K562 (cell line): ENCODE measurements around the gene LAMA5. TPM values are rescaled to one million over a fixed set of nuclear protein-coding genes. Genes with fewer than 3 reads are reported as not detected.
A peak's percentile ranks its signal among the peaks of the same experiment; 100 is the strongest.

Experiments used
- ATAC-seq: fragments of 200-7000 bp; cut with Tn5 transposase; 3 replicates; pipeline ENCODE4 v1.9.1; 2020; ENCODE audit warnings: moderate library complexity
- BruUV-seq: library from RNA; stranded (reverse); fragments of 400-500 nt; replicated peaks from 2 replicates; lab custom pipeline; 2021; lab: Mats Ljungman, UMichigan
- CTCF ChIA-PET: fragments of 300-600 bp; formaldehyde crosslinking; extraction: SDS; loops from one replicate; lab custom pipeline; 2021; ENCODE audit warnings: low intra/inter-chr PET ratio; lab: Yijun Ruan, JAX
- POLR2A ChIA-PET: fragments of 300-600, 350-650 bp; sonication (Branson Sonifier 250); formaldehyde crosslinking; extraction: SDS; loops from one replicate; lab custom pipeline; 2021; ENCODE audit warnings: antibody characterized with exemption, inconsistent platforms; lab: Yijun Ruan, JAX
- DNase-seq, 4 experiments: peaks; one replicate each; pipeline versions ENCODE4 v3.0.0 to v3.0.0-alpha.2; 2011 to 2018; ENCODE audit warnings: low spot score in 3 of 4, mixed read lengths in 3 of 4; ENCODE audit errors: extremely low read depth in 1 of 4
- FAIRE-seq: peaks from 2 replicates; lab custom pipeline; 2011; peaks lifted over from hg19 to GRCh38; lab: Jason Lieb, UNC
- H2AFZ ChIP-seq: 2 replicates; pipeline ENCODE4 v1.6.0; 2011; ENCODE audit warnings: low read depth, low read length, control low read depth, inconsistent platforms
- H3K27ac ChIP-seq: fragments of 200-600 bp; 3 replicates; pipeline ENCODE4 v1.8.0; 2011; ENCODE audit warnings: low read depth, mild to moderate bottlenecking, control low read depth, inconsistent platforms, low read length, moderate library complexity, mixed read lengths; ENCODE audit errors: extremely low read depth
- H3K27me3 ChIP-seq, 2 experiments: fragments of 300-600 bp in 1 of 2; 2 replicates in 1 of 2; 3 replicates in 1 of 2; pipeline versions ENCODE4 v1.6.0 to v1.8.0; 2011; ENCODE audit warnings: inconsistent platforms in 2 of 2, low read length in 2 of 2, mild to moderate bottlenecking in 1 of 2, mixed read lengths in 1 of 2, moderate library complexity in 1 of 2; ENCODE audit not compliant: control insufficient read depth in 2 of 2, insufficient read depth in 2 of 2
- H3K36me3 ChIP-seq: fragments of 300-600 bp; 3 replicates; pipeline ENCODE4 v1.8.0; 2011; ENCODE audit warnings: mild to moderate bottlenecking, low read length, inconsistent platforms; ENCODE audit not compliant: control insufficient read depth, insufficient read depth
- H3K4me1 ChIP-seq, 2 experiments: fragments of 200-600 bp in 1 of 2; replicated peaks in 1 of 2; 2 replicates in 1 of 2; 3 replicates in 1 of 2; pipeline versions ENCODE4 v1.5.1 to v1.8.0; 2011; ENCODE audit warnings: inconsistent platforms in 2 of 2, low read length in 2 of 2, mild to moderate bottlenecking in 1 of 2, mixed read lengths in 1 of 2, moderate library complexity in 1 of 2; ENCODE audit not compliant: control insufficient read depth in 2 of 2, insufficient read depth in 2 of 2
- H3K4me2 ChIP-seq: 2 replicates; pipeline ENCODE4 v1.6.1; 2011; ENCODE audit warnings: low read length, control low read depth, inconsistent platforms, mixed read lengths; ENCODE audit not compliant: insufficient read depth
- H3K4me3 ChIP-seq: fragments of 200-600 bp; sonication (generic), shearing (Covaris generic); 2 replicates; pipeline ENCODE4 v1.5.1; 2016; ENCODE audit warnings: control low read depth, inconsistent platforms
- H3K79me2 ChIP-seq: fragments of 200-600 bp; 3 replicates; pipeline ENCODE4 v1.8.0; 2011; ENCODE audit warnings: low read length, inconsistent platforms; ENCODE audit not compliant: control insufficient read depth, insufficient read depth
- H3K9ac ChIP-seq, 2 experiments: 2 replicates each; pipeline versions ENCODE4 v1.6.0 to v1.6.1; 2011; ENCODE audit warnings: low read depth in 2 of 2, low read length in 2 of 2, control low read depth in 1 of 2, inconsistent platforms in 1 of 2, mild to moderate bottlenecking in 1 of 2, mixed read lengths in 1 of 2; ENCODE audit not compliant: insufficient read depth in 1 of 2
- H3K9me1 ChIP-seq: one replicate; pipeline ENCODE4 v1.6.0; 2011; ENCODE audit warnings: inconsistent platforms, mild to moderate bottlenecking, low read length, moderate library complexity; ENCODE audit not compliant: control insufficient read depth, insufficient read depth
- H3K9me3 ChIP-seq: replicated peaks from 2 replicates; pipeline ENCODE4 v1.5.1; 2011; ENCODE audit warnings: low read depth, low read length, inconsistent platforms; ENCODE audit not compliant: control insufficient read depth, insufficient read depth
- H4K20me1 ChIP-seq: replicated peaks from 2 replicates; pipeline ENCODE4 v1.6.1; 2011; ENCODE audit warnings: low read length, inconsistent platforms, mixed read lengths; ENCODE audit not compliant: control insufficient read depth, insufficient read depth
- CHD1 ChIP-seq: fragments of 200-600 bp; sonication (generic); IDR thresholded peaks from one replicate; pipeline ENCODE4 v1.6.1; 2012; ENCODE audit warnings: mild to moderate bottlenecking, moderate library complexity, low read length, inconsistent platforms
- EP300 ChIP-seq: IDR thresholded peaks from 2 replicates; pipeline ENCODE4 v1.6.1; 2012; ENCODE audit warnings: low read length, improper control_type of control experiment
- ERF ChIP-seq: fragments of 450-650 bp; formaldehyde crosslinking; IDR thresholded peaks from 2 replicates; pipeline ENCODE4 v1.4.0; 2020; ENCODE audit warnings: mild to moderate bottlenecking, mixed read lengths
- PML ChIP-seq: IDR thresholded peaks from 2 replicates; pipeline ENCODE4 v1.6.1; 2012; ENCODE audit warnings: low read length, inconsistent platforms
- SAP30 ChIP-seq: fragments of 200-600 bp; sonication (generic); IDR thresholded peaks from 2 replicates; pipeline ENCODE4 v1.6.1; 2012; ENCODE audit warnings: borderline replicate concordance, low read depth, mild to moderate bottlenecking, moderate library complexity, low read length, control low read depth, inconsistent platforms; ENCODE audit not compliant: insufficient read depth, poor library complexity, severe bottlenecking
- SIN3B ChIP-seq: fragments of 450-650 bp; IDR thresholded peaks from 2 replicates; pipeline ENCODE4 v1.6.1; 2017; ENCODE audit warnings: low read depth, mild to moderate bottlenecking, moderate library complexity
- SMC3 ChIP-seq: conservative IDR thresholded peaks from 2 replicates; pipeline ENCODE4 v1.6.1; 2011; ENCODE audit warnings: low read depth, low read length, improper control_type of control experiment; ENCODE audit not compliant: insufficient read depth
- SUPT5H ChIP-seq: fragments of 450-650 bp; IDR thresholded peaks from 2 replicates; pipeline ENCODE4 v1.6.1; 2016
- TBP ChIP-seq: optimal IDR thresholded peaks from 2 replicates; pipeline ENCODE3; 2011; ENCODE audit warnings: low read depth, low read length, improper control_type of control experiment
- ZNF263 ChIP-seq: sonication (generic); formaldehyde crosslinking; IDR thresholded peaks from 2 replicates; pipeline ENCODE4 v1.8.0; 2022; ENCODE audit warnings: mild to moderate bottlenecking, missing genetic modification reagents, borderline replicate concordance
- WGBS: fragments of 100-300 bp; shearing (Covaris generic); methylation state at CpG from one replicate; pipeline ENCODE4 v1.1.6; 2016; ENCODE audit warnings: low coverage, mixed read lengths; ENCODE audit not compliant: insufficient coverage; ENCODE audit errors: missing lambda C conversion rate; 5-methylcytosine and 5-hydroxymethylcytosine counted together
- in situ Hi-C: fragments of 300-500 bp; cut with MboI; formaldehyde crosslinking; loops from 4 replicates; pipeline ENCODE4 v1.15.0; 2018; ENCODE audit warnings: inconsistent platforms, mixed read lengths
- intact Hi-C: fragments of 100-400 bp; cut with micrococcal nuclease; formaldehyde crosslinking; loops from 2 replicates; pipeline ENCODE4 v1.14.2; 2022
- polyA plus RNA-seq, 8 experiments: library from polyadenylated mRNA; depleted of rRNA in 4 of 8; stranded (reverse) in 5 of 8; unstranded in 3 of 8; fragments of >200 nt; fragmentation: Nextera tagmentation in 2 of 8; fragmentation: Illumina TruSeq in 1 of 8; extraction: Ambion mirVana in 2 of 8; extraction: Trizol in 1 of 8; gene quantifications; 2 replicates each; pipeline versions ENCODE4 v1.2.1 to v1.2.3, GENCODE V29; 2011 to 2014; ENCODE audit warnings: inconsistent platforms in 1 of 8, missing spikeins in 1 of 8
- total RNA-seq, 7 experiments: library from RNA; depleted of rRNA in 6 of 7; stranded (reverse); fragments of >200 nt in 6 of 7; fragmentation: Illumina TruSeq in 2 of 7; extraction: Trizol in 2 of 7; gene quantifications; 2 replicates each; pipeline versions ENCODE4 v1.2.1 to v1.2.3, GENCODE V29; 2011 to 2021; ENCODE audit warnings: low replicate concordance in 1 of 7
- TF ChIP-seq, protein P1 (sequence below): IDR thresholded peaks from 3 replicates; pipeline ENCODE4 v1.6.1; 2011; ENCODE audit warnings: borderline replicate concordance, mild to moderate bottlenecking, moderate library complexity; ENCODE audit not compliant: insufficient read length; ENCODE audit errors: extremely low read depth

LAMA5 gene
- total and polyA plus RNA-seq, 9 of the 15 experiments (the other 6 are each of a cell fraction or from before 2014, with no cell fraction given) = 0.31 to 101 (median 7.8) TPM

DNA sequence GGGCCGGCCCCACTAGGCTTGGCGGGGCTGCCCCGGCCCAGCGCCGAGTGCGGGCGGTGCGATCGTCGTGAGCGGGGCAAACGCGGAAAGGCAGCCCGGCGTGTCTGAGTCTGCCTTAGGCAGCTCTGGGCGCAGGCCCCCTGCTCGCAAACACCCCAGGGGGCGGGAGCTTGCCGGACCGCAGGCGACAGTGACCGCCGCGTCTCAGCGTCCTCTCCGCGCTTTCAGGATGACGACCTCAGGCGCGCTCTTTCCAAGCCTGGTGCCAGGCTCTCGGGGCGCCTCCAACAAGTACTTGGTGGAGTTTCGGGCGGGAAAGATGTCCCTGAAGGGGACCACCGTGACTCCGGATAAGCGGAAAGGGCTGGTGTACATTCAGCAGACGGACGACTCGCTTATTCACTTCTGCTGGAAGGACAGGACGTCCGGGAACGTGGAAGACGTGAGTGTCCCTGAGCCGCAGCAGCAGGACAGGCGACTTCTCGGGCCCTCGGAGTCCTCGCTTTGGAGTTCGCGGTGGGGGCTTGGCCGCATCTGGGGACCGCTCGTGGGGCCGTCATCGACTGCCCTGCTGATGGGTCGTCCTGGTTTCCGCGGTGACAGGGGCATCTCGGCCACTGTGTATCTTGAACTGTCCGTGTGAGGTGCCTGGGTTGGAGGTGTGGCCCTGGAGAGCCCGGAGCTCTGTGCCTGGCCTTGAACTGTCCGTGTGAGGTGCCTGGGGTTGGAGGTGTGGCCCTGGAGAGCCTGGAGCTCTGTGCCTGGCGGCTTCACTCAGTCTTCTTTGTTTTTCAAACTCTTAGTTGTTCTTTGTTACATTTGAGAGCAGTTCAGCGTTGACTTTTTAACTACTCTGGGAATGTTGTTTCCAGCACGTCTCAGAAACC is 63.5 kb downstream of the LAMA5 start:
- Histone ChIP-seq H3K79me2 (peaks cover 37% of the 10 kb centered on the region), H3K36me3 (peaks cover 52% of the 10 kb centered on the region), H3K27ac (peak overlapping the region; percentile 93), H4K20me1 (peaks cover 20% of the 10 kb centered on the region), H2AFZ (no peak overlapping the region), H3K27me3 (no peaks in the 10 kb centered on the region), H3K9me1 (peaks cover 5% of the 10 kb centered on the region), H3K4me2 (peak overlapping the region; percentile 89), H3K9me3 (no peaks in the 10 kb centered on the region), H3K4me3 (peak overlapping the region; percentile 71), H3K4me1 (peaks cover 14 to 62% of the 10 kb centered on the region in 2 experiments), H3K9ac (peak overlapping the region; percentile 86 to 98)
- CTCF ChIA-PET = interaction anchor here (1.5 to 2.3 kb wide), 2 partner anchors 79 to 83 kb away, joined by 7 to 14 read pairs; partner anchors contain the start of gene RPS21
- DNase-seq = peak in 2 of 4 experiments; percentile 40 to 50
- 2% methylated on average over 57 of the region's 66 CpGs for WGBS
- no TSS peak for BruUV-seq
- POLR2A ChIA-PET = interaction anchor here (1.2 to 1.5 kb wide), 3 partner anchors 20 to 83 kb away, joined by 3 to 7 read pairs (median 6); partner anchors contain the start of gene RPS21
- in situ Hi-C loops (loop anchor here (10.0 kb wide), 2 partner anchors 191 to 311 kb away; no protein-coding TSS in a partner anchor), intact Hi-C loops (loop anchor here (2.0 to 10.0 kb wide), 4 partner anchors 64 to 319 kb away; partner anchors contain the start of genes LAMA5 and OSBPL2)
- peak; percentile 5 for ATAC-seq
- peak; percentile 69 for FAIRE-seq
- TF ChIP-seq SMC3 (no peak), SUPT5H (no peak), CHD1 (peak; percentile 37), SIN3B (0 out of 2 replicates have a peak, but pooled peaks have one; percentile 20), PML (no peak), ERF (CRISPR knock-in tag) (0 out of 2 replicates have a peak, but pooled peaks have one; percentile 54), SAP30 (peak; percentile 61), EP300 (no peak), TBP (peak; percentile 17), ZNF263 (CRISPR knock-in tag) (0 out of 2 replicates have a peak, but pooled peaks have one; percentile 13)
- TF ChIP-seq, protein P1, sequence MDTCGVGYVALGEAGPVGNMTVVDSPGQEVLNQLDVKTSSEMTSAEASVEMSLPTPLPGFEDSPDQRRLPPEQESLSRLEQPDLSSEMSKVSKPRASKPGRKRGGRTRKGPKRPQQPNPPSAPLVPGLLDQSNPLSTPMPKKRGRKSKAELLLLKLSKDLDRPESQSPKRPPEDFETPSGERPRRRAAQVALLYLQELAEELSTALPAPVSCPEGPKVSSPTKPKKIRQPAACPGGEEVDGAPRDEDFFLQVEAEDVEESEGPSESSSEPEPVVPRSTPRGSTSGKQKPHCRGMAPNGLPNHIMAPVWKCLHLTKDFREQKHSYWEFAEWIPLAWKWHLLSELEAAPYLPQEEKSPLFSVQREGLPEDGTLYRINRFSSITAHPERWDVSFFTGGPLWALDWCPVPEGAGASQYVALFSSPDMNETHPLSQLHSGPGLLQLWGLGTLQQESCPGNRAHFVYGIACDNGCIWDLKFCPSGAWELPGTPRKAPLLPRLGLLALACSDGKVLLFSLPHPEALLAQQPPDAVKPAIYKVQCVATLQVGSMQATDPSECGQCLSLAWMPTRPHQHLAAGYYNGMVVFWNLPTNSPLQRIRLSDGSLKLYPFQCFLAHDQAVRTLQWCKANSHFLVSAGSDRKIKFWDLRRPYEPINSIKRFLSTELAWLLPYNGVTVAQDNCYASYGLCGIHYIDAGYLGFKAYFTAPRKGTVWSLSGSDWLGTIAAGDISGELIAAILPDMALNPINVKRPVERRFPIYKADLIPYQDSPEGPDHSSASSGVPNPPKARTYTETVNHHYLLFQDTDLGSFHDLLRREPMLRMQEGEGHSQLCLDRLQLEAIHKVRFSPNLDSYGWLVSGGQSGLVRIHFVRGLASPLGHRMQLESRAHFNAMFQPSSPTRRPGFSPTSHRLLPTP = no peak
